Panc1 (cell line): ENCODE results near the gene DCXR. TPM values are rescaled to one million over a fixed set of nuclear protein-coding genes. Genes with fewer than 3 reads are reported as not detected.

Experiments
- ATAC-seq: fragments of 200-7000 bp; cut with Tn5 transposase; 2 replicates; pipeline ENCODE4 v1.9.1; 2020; ENCODE audit warnings: mild to moderate bottlenecking, moderate library complexity
- BruUV-seq: library from RNA; stranded (reverse); fragments of 400-500 nt; replicated peaks from 2 replicates; lab custom pipeline; 2021; lab: Mats Ljungman, UMichigan
- CTCF ChIA-PET: fragments of 300-600 bp; sonication (Branson Sonifier 250); formaldehyde crosslinking; loops from one replicate; lab custom pipeline; 2022; ENCODE audit warnings: antibody characterized with exemption; lab: Charles Lee
- POLR2A ChIA-PET: fragments of 300-600 bp; sonication (Branson Sonifier 250); formaldehyde crosslinking; loops from one replicate; lab custom pipeline; 2022; ENCODE audit warnings: antibody characterized with exemption; lab: Charles Lee
- DNase-seq: peaks from one replicate; pipeline ENCODE4 v3.0.0-alpha.2; 2010; ENCODE audit warnings: low read depth, low spot score
- H3K27ac ChIP-seq: 2 replicates; pipeline ENCODE4 v1.5.1; 2011; ENCODE audit warnings: mild to moderate bottlenecking, low read length, inconsistent platforms
- H3K27me3 ChIP-seq: fragments of 200-500 bp; sonication (Bioruptor generic); 2 replicates; pipeline ENCODE4 v1.6.0; 2014; ENCODE audit warnings: low read length, inconsistent platforms; ENCODE audit not compliant: control insufficient read depth, insufficient read depth
- H3K36me3 ChIP-seq: fragments of 200-500 bp; sonication (Bioruptor generic); 2 replicates; pipeline ENCODE4 v1.5.1; 2014; ENCODE audit warnings: inconsistent platforms, mild to moderate bottlenecking, low read length, moderate library complexity; ENCODE audit not compliant: control insufficient read depth, insufficient read depth
- H3K4me1 ChIP-seq: 2 replicates; pipeline ENCODE4 v1.5.1; 2011; ENCODE audit warnings: inconsistent platforms, mild to moderate bottlenecking, low read length, moderate library complexity; ENCODE audit not compliant: control insufficient read depth, insufficient read depth
- H3K4me3 ChIP-seq, 2 experiments: 2 replicates each; pipeline ENCODE4 v1.5.1; 2011 to 2012; ENCODE audit warnings: low read depth in 2 of 2, low read length in 2 of 2, mild to moderate bottlenecking in 2 of 2, inconsistent platforms in 1 of 2, moderate library complexity in 1 of 2
- H3K9me3 ChIP-seq: fragments of 200-500 bp; sonication (Bioruptor generic); 2 replicates; pipeline ENCODE4 v1.5.1; 2014; ENCODE audit warnings: low read depth, mild to moderate bottlenecking, inconsistent platforms, low read length, moderate library complexity; ENCODE audit not compliant: control insufficient read depth, insufficient read depth
- POLR2AphosphoS5 ChIP-seq: IDR thresholded peaks from 2 replicates; pipeline ENCODE4 v1.6.1; 2012; ENCODE audit warnings: mild to moderate bottlenecking, low read depth, low read length, moderate library complexity
- SIN3A ChIP-seq: IDR thresholded peaks from 2 replicates; pipeline ENCODE4 v1.6.1; 2012; ENCODE audit warnings: low read depth, mild to moderate bottlenecking, low read length, moderate library complexity, borderline replicate concordance; ENCODE audit not compliant: insufficient read depth
- TCF7L2 ChIP-seq: IDR thresholded peaks from 2 replicates; pipeline ENCODE4 v1.6.1; 2011; ENCODE audit warnings: mild to moderate bottlenecking, low read depth, low read length, inconsistent platforms
- in situ Hi-C: cut with HindIII; loops from 2 replicates; pipeline ENCODE4 v1.10.0; 2016; ENCODE audit warnings: low sequenced_read_pairs, low pct_unique_long_range_greater_than_20kb
- intact Hi-C: fragments of 100-400 bp; cut with micrococcal nuclease; formaldehyde crosslinking; loops from one replicate; pipeline ENCODE4 v1.10.0; 2022; ENCODE audit not compliant: unreplicated experiment
- total RNA-seq: library from RNA; stranded (reverse); gene quantifications from one replicate; pipeline ENCODE4 v1.2.1, GENCODE V29; 2021; ENCODE audit not compliant: unreplicated experiment
- TF ChIP-seq, protein P1 (sequence below): fragments of 450-650 bp; IDR thresholded peaks from 2 replicates; pipeline ENCODE4 v1.5.1; 2017; ENCODE audit warnings: mild to moderate bottlenecking
- TF ChIP-seq, protein P2 (sequence below), 2 experiments: IDR thresholded peaks; 2 replicates each; pipeline ENCODE4 v1.6.1; 2011 to 2012; ENCODE audit warnings: low read depth in 2 of 2, control low read depth in 1 of 2, low read length in 1 of 2, mild to moderate bottlenecking in 1 of 2, moderate library complexity in 1 of 2; ENCODE audit not compliant: insufficient read depth in 1 of 2

The DCXR gene
- total RNA-seq, 1 experiment from 2014 or later = 128 TPM

DNA sequence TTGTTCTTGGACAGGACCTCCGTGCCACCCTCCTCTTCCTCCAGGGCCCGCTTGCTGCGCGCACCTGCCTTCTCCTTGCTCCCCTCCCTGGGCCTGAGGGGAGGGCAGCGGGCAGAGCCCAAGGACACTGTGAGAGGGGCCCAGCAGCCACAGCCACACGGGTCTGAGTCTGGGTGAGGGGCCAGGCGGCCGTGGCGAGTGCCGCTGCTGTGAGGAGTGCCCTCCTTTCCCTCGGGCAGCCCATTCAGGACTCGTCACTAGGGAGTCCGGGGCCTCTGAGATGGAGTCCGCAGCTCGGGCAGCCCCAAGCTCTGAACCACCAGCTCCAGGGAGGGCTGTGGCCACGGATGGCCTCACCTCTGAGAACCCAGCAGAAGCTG lies 22.5 kb upstream of the DCXR start:
- CTCF ChIA-PET = no interaction called here
- H3K4me1 ChIP-seq = peaks cover 28% of the 10 kb centered on the region
- intact Hi-C loops (no loop called here), in situ Hi-C loops (no loop called here)
- H3K27me3 ChIP-seq = no peaks in the 10 kb centered on the region
- H3K9me3 ChIP-seq = no peaks in the 10 kb centered on the region
- ATAC-seq (no peak), DNase-seq (no peak)
- TF ChIP-seq, protein P1, sequence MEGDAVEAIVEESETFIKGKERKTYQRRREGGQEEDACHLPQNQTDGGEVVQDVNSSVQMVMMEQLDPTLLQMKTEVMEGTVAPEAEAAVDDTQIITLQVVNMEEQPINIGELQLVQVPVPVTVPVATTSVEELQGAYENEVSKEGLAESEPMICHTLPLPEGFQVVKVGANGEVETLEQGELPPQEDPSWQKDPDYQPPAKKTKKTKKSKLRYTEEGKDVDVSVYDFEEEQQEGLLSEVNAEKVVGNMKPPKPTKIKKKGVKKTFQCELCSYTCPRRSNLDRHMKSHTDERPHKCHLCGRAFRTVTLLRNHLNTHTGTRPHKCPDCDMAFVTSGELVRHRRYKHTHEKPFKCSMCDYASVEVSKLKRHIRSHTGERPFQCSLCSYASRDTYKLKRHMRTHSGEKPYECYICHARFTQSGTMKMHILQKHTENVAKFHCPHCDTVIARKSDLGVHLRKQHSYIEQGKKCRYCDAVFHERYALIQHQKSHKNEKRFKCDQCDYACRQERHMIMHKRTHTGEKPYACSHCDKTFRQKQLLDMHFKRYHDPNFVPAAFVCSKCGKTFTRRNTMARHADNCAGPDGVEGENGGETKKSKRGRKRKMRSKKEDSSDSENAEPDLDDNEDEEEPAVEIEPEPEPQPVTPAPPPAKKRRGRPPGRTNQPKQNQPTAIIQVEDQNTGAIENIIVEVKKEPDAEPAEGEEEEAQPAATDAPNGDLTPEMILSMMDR = no peak
- TF ChIP-seq, protein P2, sequence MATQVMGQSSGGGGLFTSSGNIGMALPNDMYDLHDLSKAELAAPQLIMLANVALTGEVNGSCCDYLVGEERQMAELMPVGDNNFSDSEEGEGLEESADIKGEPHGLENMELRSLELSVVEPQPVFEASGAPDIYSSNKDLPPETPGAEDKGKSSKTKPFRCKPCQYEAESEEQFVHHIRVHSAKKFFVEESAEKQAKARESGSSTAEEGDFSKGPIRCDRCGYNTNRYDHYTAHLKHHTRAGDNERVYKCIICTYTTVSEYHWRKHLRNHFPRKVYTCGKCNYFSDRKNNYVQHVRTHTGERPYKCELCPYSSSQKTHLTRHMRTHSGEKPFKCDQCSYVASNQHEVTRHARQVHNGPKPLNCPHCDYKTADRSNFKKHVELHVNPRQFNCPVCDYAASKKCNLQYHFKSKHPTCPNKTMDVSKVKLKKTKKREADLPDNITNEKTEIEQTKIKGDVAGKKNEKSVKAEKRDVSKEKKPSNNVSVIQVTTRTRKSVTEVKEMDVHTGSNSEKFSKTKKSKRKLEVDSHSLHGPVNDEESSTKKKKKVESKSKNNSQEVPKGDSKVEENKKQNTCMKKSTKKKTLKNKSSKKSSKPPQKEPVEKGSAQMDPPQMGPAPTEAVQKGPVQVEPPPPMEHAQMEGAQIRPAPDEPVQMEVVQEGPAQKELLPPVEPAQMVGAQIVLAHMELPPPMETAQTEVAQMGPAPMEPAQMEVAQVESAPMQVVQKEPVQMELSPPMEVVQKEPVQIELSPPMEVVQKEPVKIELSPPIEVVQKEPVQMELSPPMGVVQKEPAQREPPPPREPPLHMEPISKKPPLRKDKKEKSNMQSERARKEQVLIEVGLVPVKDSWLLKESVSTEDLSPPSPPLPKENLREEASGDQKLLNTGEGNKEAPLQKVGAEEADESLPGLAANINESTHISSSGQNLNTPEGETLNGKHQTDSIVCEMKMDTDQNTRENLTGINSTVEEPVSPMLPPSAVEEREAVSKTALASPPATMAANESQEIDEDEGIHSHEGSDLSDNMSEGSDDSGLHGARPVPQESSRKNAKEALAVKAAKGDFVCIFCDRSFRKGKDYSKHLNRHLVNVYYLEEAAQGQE (IDR thresholded peaks at IDR 0.05; ENCODE audit: insufficient read depth in 1 of 2, low read depth in 2 of 2, low read length in 1 of 2) = no peak
- TF ChIP-seq SIN3A (no peak), TCF7L2 (no peak), POLR2AphosphoS5 (no peak)
- peaks cover 6% of the 10 kb centered on the region for H3K36me3 ChIP-seq
- no peak overlapping the region for H3K27ac ChIP-seq
- POLR2A ChIA-PET = no interaction called here
- H3K4me3 ChIP-seq = no peak overlapping the region
- no TSS peak for BruUV-seq

DNA sequence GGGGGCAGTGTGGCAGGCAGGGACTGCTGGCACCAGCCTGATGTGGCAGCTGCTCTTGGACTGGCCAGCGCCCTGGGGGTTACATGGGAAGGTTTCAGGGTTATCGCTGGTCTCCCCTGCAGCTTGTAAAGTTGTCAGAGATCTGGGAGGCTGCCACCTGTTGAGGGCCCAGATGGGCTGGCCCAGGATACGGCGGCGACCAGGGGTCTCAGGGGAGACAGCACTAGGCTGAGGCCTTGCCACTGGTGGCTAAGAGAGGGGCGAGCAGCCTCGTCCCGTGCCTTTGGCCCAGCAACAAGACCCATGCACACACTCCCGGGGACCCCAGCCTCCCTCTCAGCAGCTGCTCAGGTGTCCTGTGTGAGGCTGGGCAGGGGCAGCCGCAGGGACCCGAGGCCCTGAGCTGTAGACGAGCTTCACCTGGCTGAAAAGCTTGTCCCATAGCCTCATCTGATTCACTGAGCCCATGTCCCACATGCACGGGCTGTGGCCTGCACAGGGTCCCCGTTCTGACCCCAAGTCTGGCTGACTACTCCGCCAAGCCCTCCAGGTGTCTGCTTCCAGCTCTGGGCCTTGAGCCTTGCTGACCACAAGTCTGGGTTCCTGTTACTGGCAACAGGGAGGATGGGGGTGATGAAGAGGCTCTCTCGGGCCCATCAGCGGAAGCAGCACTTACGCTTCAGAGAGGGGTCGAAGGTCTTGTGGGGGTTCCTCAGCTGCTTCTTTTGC lies 21.9 kb upstream of the DCXR start:
- peaks cover 6% of the 10 kb centered on the region for H3K36me3 ChIP-seq
- no peak for DNase-seq
- ChIA-PET CTCF (no interaction called here), POLR2A (no interaction called here)
- no peaks in the 10 kb centered on the region for H3K27me3 ChIP-seq
- TF ChIP-seq, protein P2 (IDR thresholded peaks at IDR 0.05; ENCODE audit: insufficient read depth in 1 of 2, low read depth in 2 of 2, low read length in 1 of 2) = no peak
- TF ChIP-seq, protein P1 = no peak
- peak; percentile 14; the same call in 1 of the 2 replicates for TF ChIP-seq POLR2AphosphoS5
- no TSS peak for BruUV-seq
- in situ Hi-C loops = loop anchor here (10.0 kb wide), 1 partner anchor 75 kb away; no protein-coding TSS in a partner anchor
- H3K4me3 ChIP-seq = no peak overlapping the region
- no peaks in the 10 kb centered on the region for H3K9me3 ChIP-seq
- no peak for ATAC-seq
- H3K4me1 ChIP-seq = peaks cover 23% of the 10 kb centered on the region
- intact Hi-C loops = no loop called here
- no peak overlapping the region for H3K27ac ChIP-seq
